HepG2 (cell line): ENCODE results near the gene EIF5B. TPM values are rescaled to one million over a fixed set of nuclear protein-coding genes. Genes with fewer than 3 reads are reported as not detected.
A peak's percentile ranks its signal among the peaks of the same experiment; 100 is the strongest.

Experiments used
- AGO2 ChIP-seq: fragments of 200-400 bp; formaldehyde crosslinking; optimal IDR thresholded peaks from 2 replicates; pipeline ENCODE3; 2017; ENCODE audit warnings: mild to moderate bottlenecking, low read depth, low read length, moderate library complexity
- ARID2 ChIP-seq: sonication (generic); formaldehyde crosslinking; IDR thresholded peaks from 2 replicates; pipeline ENCODE4 v1.8.1; 2022; ENCODE audit warnings: mild to moderate bottlenecking, missing genetic modification reagents, borderline replicate concordance
- ATRX ChIP-seq: sonication (generic); formaldehyde crosslinking; IDR thresholded peaks from 2 replicates; pipeline ENCODE4 v1.4.0; 2020; ENCODE audit warnings: missing genetic modification reagents, borderline replicate concordance
- E2F1 ChIP-seq: sonication (generic); formaldehyde crosslinking; IDR thresholded peaks from 2 replicates; pipeline ENCODE4 v1.5.0; 2020; ENCODE audit warnings: missing genetic modification reagents
- EEA1 ChIP-seq: sonication (generic); formaldehyde crosslinking; IDR thresholded peaks from 2 replicates; pipeline ENCODE4 v1.5.1; 2020; ENCODE audit warnings: mild to moderate bottlenecking, missing genetic modification reagents, borderline replicate concordance
- FOXM1 ChIP-seq: sonication (generic); formaldehyde crosslinking; IDR thresholded peaks from 2 replicates; pipeline ENCODE4 v1.5.0; 2020; ENCODE audit warnings: missing genetic modification reagents
- HBP1 ChIP-seq: IDR thresholded peaks from 2 replicates; pipeline ENCODE4 v1.6.1; 2016; ENCODE audit warnings: low read depth, control low read depth
- KAT7 ChIP-seq: IDR thresholded peaks from 2 replicates; pipeline ENCODE4 v1.6.1; 2018; ENCODE audit warnings: borderline replicate concordance, missing compliant biosample characterization
- KLF9 ChIP-seq: IDR thresholded peaks from 2 replicates; pipeline ENCODE4 v1.6.1; 2016; ENCODE audit warnings: low read depth
- NFKBIZ ChIP-seq: IDR thresholded peaks from 2 replicates; pipeline ENCODE4 v1.6.1; 2018; ENCODE audit warnings: missing genetic modification reagents, missing compliant biosample characterization
- PITX1 ChIP-seq: sonication (generic); formaldehyde crosslinking; IDR thresholded peaks from 2 replicates; pipeline ENCODE4 v1.5.1; 2020; ENCODE audit warnings: mild to moderate bottlenecking, missing genetic modification reagents
- PLSCR1 ChIP-seq: sonication (generic); formaldehyde crosslinking; IDR thresholded peaks from 2 replicates; pipeline ENCODE4 v1.5.0; 2020; ENCODE audit warnings: missing genetic modification reagents, mild to moderate bottlenecking, borderline replicate concordance
- RAD21 ChIP-seq: fragments of 450-650 bp; formaldehyde crosslinking; IDR thresholded peaks from 2 replicates; pipeline ENCODE4 v1.5.0; 2020; ENCODE audit warnings: mild to moderate bottlenecking
- ZBTB20 ChIP-seq: sonication (generic); formaldehyde crosslinking; IDR thresholded peaks from 2 replicates; pipeline ENCODE4 v1.8.1; 2023; ENCODE audit warnings: missing genetic modification reagents, low read depth, mild to moderate bottlenecking, borderline replicate concordance
- ZNF121 ChIP-seq: sonication (generic); formaldehyde crosslinking; IDR thresholded peaks from 2 replicates; pipeline ENCODE4 v1.5.0; 2020; ENCODE audit warnings: mild to moderate bottlenecking, missing genetic modification reagents
- ZNF260 ChIP-seq: sonication (generic); formaldehyde crosslinking; IDR thresholded peaks from 2 replicates; pipeline ENCODE4 v1.4.0; 2020; ENCODE audit warnings: missing genetic modification reagents, low read depth, mild to moderate bottlenecking, borderline replicate concordance
- ZNF276 ChIP-seq: sonication (generic); formaldehyde crosslinking; IDR thresholded peaks from 2 replicates; pipeline ENCODE4 v1.4.0; 2020; ENCODE audit warnings: mild to moderate bottlenecking, low read depth, missing genetic modification reagents
- ZNF3 ChIP-seq: IDR thresholded peaks from 2 replicates; pipeline ENCODE4 v1.7.0; 2017; ENCODE audit warnings: inconsistent platforms
- ZNF317 ChIP-seq: sonication (generic); formaldehyde crosslinking; IDR thresholded peaks from 2 replicates; pipeline ENCODE4 v1.5.0; 2020; ENCODE audit warnings: mild to moderate bottlenecking, missing genetic modification reagents
- ZNF749 ChIP-seq: sonication (generic); formaldehyde crosslinking; IDR thresholded peaks from 2 replicates; pipeline ENCODE4 v1.8.0; 2022; ENCODE audit warnings: mild to moderate bottlenecking, missing genetic modification reagents, moderate library complexity, borderline replicate concordance
- ZNF777 ChIP-seq: sonication (generic); formaldehyde crosslinking; IDR thresholded peaks from 2 replicates; pipeline ENCODE4 v1.4.0; 2020; ENCODE audit warnings: missing genetic modification reagents
- ZNF788 ChIP-seq: sonication (generic); formaldehyde crosslinking; IDR thresholded peaks from 2 replicates; pipeline ENCODE4 v1.5.0; 2020; ENCODE audit warnings: mild to moderate bottlenecking, missing genetic modification reagents, borderline replicate concordance
- polyA plus RNA-seq, 8 experiments: library from polyadenylated mRNA; depleted of rRNA in 3 of 8; stranded (reverse) in 7 of 8; unstranded in 1 of 8; fragments of >200 nt; fragmentation: Illumina TruSeq in 4 of 8; extraction: Trizol in 4 of 8; gene quantifications; 2 replicates each; pipeline versions ENCODE4 v1.2.1 to v1.2.3, GENCODE V29; 2011 to 2016; ENCODE audit warnings: low read depth in 4 of 8, missing spikeins in 1 of 8, mixed read lengths in 1 of 8; ENCODE audit not compliant: insufficient read depth in 1 of 8
- total RNA-seq, 5 experiments: library from RNA; depleted of rRNA; stranded (reverse); fragments of >200 nt; fragmentation: Illumina TruSeq; extraction: Trizol; gene quantifications; 2 replicates each; pipeline ENCODE4 v1.2.3, GENCODE V29; 2016; ENCODE audit warnings: low read depth in 1 of 5
- TF ChIP-seq, protein P1 (sequence below): sonication (generic); formaldehyde crosslinking; IDR thresholded peaks from 2 replicates; pipeline ENCODE4 v1.4.0; 2020; ENCODE audit warnings: mild to moderate bottlenecking, missing genetic modification reagents

The EIF5B gene
- total and polyA plus RNA-seq, 2 of the 13 experiments (the other 11 are each of a cell fraction or from before 2014, with no cell fraction given): 8.8 to 32.1 TPM

DNA sequence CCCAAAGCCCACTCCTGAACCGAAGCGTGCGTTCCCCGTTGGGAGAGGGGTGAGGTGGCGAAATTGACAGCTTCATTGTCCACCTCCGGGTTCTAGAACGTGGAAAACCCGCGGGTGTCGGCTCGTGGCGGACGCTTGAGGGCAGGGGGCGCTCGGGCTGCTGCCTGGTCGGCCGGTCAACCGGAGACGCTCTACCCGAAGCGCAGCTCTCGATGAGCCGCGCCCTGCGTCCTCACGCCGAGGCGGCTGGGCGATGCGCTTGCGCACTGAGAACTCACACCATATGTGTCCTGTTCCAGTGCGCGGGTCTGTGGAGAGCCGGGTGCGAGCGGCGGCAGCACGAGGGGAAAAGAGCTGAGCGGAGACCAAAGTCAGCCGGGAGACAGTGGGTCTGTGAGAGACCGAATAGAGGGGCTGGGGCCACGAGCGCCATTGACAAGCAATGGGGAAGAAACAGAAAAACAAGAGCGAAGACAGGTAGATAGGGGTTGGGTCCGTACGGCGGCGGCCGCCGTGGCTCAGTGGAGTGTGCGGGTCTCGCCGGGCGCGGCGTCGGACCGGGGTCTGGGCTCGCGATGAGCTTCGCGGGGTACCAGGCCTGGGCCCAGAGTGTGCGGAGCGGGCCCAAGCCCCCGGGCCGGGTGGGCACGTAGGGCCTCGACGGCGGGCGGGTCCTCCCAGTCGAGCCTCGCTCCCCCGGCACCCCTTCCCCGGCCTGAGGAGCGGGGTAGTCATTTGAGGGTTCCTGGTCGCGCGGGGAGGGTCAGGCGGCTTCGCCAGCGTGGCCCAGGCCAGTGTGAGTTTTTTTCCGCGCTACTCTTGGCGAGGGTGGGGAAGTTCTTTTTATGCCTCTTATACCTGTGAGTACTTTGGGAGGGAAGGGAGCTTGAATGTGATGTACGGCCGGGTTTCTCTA lies at the start of gene EIF5B (continued):
- TF ChIP-seq, protein P1, sequence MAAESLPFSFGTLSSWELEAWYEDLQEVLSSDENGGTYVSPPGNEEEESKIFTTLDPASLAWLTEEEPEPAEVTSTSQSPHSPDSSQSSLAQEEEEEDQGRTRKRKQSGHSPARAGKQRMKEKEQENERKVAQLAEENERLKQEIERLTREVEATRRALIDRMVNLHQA (CRISPR knock-in tag): no peak
- TF ChIP-seq ZNF3 (CRISPR knock-in tag) (no peak), E2F1 (peak; percentile 70; the same call in 1 of the 2 replicates), ZNF317 (CRISPR knock-in tag) (peak; percentile 87), RAD21 (CRISPR knock-in tag) (peak; percentile 50), KAT7 (CRISPR knock-in tag) (peak; percentile 71; the same call in 1 of the 2 replicates), ZNF749 (no peak; the same call in 1 of the 2 replicates), KLF9 (CRISPR knock-in tag) (peak; percentile 60; the same call in 1 of the 2 replicates), ZNF777 (peak; percentile 88), PLSCR1 (no peak), ZBTB20 (peak; percentile 75), PITX1 (peak; percentile 74; the same call in 1 of the 2 replicates), ZNF788 (CRISPR knock-in tag) (peak; percentile 96), AGO2 (peak; percentile 86), HBP1 (no peak; the same call in 1 of the 2 replicates), ZNF121 (CRISPR knock-in tag) (0 out of 2 replicates have a peak, but pooled peaks have one; percentile 39), ATRX (CRISPR knock-in tag) (no peak), ZNF276 (CRISPR knock-in tag) (peak; percentile 73; the same call in 1 of the 2 replicates), EEA1 (CRISPR knock-in tag) (no peak), FOXM1 (peak; percentile 18), ZNF260 (CRISPR knock-in tag) (0 out of 2 replicates have a peak, but pooled peaks have one; percentile 65), ARID2 (CRISPR knock-in tag) (no peak; the same call in 1 of the 2 replicates), NFKBIZ (CRISPR knock-in tag) (no peak; the same call in 1 of the 2 replicates)
